HG03095 (cell line): Measurements from ENCODE around the gene FAM241B.

Source experiments
- ATAC-seq: cut with Tn5 transposase; IDR thresholded peaks from one replicate; pipeline ENCODE4 v1.9.1; 2021; ENCODE audit warnings: moderate library complexity; ENCODE audit not compliant: unreplicated experiment

The FAM241B gene

DNA sequence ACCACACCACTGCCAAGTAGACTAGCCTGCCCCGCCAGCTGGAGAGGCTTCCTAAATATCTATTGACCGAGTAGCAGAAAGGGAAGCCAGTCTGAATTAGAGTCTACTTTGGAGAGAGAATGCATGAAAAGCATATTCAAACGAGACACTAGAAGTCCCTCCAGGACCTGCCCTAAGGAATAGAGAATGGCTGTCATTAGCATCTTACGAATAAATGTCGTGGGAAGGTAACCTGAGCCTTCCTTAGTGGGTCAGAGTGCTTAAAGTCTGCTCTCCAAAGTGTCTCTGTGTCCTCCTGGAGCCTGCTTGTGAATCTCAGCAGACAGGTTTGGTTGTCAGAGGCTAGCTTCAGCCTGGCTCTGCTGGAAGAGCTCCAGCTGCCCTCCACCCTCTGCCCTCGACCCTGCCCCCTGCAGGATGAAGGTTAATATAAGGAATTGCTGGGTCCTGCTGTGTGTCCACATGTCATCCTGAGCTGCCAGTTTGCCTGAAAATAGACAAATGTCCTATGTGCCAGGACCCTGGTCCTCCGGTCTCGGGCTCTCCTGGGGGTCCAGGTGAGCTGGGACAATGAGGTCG, 33.4 kb downstream of the FAM241B start:
- no peak for ATAC-seq

DNA sequence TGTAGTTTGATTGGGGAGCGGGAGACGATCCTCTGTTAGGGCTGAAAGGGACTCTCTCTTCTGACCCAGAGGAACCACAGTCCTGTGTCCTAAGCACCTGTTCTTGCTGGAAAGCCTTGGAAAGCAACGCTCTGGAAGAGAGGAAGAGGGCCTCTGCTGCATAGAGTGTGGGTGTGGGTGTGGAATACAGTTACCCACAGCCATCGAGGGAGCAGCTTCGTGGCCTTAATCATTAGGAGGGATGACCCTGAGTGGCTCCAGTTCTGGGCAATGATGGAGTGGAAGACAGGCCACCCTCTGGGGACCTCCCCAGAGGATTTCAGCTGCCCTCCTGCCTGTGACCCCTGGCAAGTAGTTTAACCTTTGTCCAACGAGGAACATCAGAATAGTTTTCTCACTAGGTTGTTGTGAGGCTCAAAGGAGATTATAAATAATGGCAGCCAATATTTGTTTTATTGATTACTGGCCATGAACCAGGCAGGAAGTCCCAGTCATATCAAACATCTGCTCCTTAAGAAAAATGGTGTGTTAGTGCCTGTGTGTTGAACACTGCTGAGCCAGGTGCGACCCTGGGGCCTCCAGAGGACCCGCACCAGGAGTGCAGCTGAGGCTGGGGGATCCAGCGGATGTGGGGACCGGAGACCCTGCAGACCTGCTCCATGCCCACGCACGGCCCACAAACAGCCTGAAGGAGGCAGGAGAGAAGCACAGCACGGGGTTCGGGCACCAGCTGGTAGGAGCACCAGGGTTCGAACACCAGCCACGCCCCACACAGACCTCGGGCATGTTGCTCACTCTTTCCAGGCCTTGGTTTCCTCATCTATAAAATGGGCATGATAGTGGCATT, 35.6 kb downstream of the FAM241B start:
- no peak for ATAC-seq

DNA sequence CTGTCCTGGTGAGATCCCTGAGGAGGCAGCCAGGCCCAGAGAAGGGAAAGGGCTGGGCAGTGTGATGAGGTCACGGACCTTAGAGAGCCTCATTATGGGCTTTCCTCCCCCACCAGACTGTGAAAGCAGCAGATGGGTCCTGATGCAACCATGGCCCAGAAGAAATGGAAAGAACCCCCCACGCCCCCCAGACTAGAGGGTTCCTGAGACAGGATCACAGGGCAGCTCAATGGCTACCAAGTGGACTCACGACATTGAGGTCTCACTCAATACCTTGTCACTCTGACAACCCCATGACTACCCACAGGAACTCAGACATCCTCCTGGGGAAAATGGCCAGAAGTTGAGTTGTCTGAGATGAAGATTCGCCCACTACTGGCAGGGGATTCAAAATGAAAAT, 36.7 kb downstream of the FAM241B start:
- no peak for ATAC-seq

DNA sequence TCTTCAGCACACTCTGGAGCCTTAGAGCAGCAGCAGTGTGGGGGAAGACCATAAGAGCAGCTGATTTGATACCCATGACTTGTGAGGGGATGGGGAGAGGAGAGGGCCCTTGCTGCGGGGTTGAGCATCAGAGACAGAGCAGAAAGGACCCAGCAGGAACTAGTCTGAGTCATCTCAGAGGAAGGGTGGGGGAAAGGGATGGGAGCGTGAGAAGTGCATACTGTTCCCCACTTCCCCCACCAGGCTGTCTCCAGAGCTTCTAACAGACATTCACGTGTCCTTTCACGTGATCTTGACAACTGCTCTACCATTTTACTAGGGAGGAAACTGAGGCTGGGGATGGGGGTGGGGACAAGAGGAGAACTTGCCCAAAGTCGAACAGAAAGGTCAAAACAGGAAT, 38.7 kb downstream of the FAM241B start:
- ATAC-seq, result no peak

DNA sequence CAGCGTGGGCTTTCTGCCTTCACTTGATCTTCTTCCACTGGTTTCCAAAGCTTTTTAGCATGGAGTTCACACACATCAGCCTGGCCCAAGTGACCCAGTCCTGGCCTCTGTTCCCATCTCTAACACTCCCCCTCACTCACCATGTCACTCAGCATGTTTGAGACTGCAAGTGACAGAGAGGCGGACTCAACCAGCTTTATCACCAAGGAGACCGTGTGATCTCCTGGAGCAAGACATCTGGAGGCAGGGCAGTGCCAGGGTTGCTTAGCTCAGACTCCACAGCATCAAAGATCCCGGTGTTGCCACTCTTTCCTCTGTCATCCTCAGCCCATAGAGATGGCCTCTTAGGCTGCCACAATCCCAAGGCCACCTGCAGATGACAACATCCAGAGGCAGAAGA, 39.4 kb downstream of the FAM241B start:
- ATAC-seq, result no peak

DNA sequence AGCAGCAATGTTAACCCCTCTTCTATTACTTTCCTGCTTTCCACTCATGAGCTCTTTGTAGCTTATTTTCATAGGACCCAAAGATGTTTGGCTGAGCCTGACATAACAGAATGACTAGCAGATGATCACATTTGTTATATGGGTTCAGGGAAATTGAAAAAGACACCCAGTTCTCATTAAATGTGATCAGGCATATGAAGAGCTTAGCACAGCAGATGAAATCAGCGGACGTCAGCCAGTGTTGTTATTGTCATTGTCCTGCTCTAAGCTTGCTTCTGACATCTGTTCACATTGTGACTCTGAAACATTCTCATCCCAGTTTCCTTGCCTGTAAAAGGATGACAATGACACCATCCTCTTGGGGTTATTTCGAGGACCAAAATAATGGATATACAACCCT, 43.5 kb downstream of the FAM241B start:
- no peak for ATAC-seq

DNA sequence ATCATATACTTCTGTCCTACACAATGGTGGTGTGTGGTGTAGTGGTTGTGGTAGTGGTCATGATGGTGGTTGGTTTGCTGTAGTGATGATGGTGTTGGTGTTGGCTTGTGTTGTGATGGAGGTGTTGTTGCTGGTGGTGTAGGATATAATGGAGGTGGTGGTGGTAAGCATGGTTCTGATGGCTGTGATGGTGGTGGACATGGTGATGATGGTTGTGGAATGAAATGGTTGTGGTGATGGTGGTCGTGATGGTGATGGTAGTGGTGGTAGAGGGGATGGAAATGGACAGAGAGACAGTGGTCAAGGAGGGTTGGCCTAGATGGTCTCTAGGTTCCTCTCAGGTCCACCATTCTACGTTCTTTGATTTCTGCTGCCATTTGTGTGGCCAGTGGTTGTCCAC, 44.7 kb downstream of the FAM241B start:
- no peak for ATAC-seq

DNA sequence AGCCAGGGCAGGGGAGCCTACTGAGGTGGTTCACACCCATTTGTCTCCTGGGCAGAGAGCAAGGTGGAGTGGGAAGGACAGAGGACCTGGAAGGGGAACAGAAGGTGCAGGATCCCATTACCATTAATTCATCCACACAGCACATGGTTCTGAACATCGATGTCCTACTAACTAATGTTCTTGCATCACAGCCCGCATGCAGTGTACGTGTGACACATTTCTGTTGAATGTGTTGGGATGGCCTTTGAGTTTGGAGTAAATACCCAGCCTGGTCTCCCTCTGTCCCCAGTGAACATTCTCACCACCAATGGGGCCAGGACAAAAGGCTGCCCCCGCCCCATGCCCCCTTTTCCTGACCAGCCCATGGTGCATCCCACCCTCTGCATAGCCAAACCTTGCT, 46.3 kb downstream of the FAM241B start:
- no peak for ATAC-seq

DNA sequence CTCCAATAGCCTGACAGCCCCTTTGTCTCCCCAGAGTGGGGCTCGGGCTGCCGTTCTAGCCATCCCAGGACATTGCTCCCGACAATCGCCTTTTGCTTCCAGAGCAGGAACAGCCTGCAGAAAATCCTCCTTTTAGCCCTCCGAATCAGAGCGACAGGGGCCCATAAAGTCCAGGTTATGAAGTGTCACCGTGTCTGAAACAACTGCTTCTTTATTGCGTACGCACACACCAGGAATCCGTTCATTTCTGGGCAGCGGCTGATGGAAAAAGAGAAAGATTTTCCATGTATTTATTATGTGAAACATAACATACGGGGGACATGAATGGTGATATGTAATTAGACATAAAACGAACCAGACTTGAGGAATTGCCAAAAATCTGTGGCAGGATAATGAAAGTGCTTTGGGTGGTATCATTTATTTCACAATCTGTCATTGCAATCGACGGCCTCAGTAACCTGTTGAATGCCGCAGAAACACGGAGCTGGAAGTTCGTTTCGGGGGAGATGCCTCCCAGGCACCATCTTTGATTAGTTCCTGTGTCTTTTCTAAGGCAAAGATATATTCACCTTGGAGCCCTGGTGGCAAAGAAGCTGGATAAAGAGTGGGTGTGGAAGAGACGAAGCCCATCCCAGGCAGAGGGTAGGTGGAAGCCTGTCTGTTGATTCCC, 48.1 kb downstream of the FAM241B start:
- no peak for ATAC-seq

DNA sequence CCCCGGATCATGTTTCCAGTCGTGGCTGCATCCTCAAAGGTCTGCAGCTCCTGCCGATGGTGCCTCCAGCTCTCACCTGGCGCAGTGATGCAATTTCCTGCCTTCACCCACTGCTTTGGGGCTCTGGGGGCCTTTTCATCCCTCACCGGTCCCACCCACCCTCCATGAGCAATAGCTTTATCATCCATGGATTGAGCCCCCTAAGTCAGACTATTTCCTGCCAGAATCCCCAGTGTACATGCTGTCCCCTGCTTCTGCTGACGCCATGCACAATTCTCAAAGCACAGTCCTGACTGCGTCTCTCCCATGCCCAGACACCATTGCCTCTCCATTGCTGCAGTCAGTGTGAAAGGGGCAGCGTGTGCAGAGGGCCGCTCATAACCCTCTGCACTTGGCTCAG, 49.7 kb downstream of the FAM241B start:
- no peak for ATAC-seq

DNA sequence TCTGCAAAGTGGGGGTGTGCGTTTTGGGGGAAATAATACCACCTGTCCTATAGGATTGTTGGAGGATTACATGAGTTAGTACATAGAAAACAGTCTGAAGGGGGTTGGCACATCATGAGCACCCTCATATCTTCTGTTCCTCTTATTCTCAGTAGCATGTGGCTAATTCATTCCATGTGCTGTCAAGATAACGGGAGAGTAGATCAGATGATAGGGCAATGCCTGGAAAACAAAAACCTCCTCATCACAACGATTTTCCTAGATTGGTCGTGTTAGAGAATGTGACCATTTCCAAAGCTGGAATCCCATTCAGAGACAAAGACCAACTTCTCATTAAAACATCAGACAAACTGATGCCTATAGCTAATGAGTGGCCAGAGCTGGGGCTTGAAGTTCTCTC, 50.6 kb downstream of the FAM241B start:
- no peak for ATAC-seq

DNA sequence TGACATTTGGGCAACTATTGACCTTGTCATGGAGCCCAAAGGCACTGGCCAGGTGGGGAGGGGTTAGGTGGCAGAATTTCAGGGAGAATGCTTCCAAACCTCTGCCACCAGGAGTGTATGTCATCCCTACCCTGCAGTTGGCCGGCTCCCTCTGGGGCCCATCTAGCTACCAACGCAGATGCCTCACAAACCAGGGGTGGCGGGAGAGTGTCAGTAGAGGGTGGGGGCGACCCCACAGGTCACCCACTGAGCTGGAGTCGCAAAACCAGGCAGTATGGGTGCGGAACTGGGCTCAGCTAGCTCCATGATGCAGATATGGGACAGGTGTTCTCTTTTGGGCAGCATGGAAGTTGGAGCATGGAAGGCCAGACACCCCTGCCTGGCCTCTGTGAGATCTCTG, 51.4 kb downstream of the FAM241B start:
- no peak for ATAC-seq

DNA sequence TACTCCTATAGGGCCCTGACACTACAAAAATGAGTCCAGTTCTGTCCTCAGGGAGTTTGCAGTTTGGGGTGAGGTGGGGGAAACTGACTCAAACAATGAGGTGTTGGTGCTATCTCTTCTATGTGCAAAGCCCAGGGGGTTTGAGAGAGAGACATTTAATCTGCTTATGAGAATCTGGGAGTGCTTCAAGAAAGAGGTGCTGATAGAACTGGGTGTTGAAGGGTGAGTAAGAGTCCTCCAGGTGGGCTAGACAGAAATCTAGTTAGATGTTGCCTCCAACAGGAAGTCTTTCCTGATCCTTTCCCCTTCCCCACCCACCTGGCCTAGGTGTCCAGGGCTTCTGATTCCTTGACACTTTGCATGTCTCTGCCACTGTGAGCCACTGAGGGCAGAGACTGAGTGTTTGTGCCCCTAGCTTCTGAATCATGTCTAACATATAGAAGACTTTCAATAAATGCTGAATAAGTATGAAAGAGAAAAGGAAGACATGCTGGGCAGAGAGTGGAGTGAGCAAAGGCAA, 53.0 kb downstream of the FAM241B start:
- no peak for ATAC-seq
